GM19240 (cell line): ENCODE measurements around the gene DEDD.

Experiments
- DNase-seq: peaks from one replicate; pipeline ENCODE4 v3.0.0; 2011; ENCODE audit warnings: low spot score; ENCODE audit not compliant: insufficient read length

The DEDD gene

GRCh38 chr1:161073474-161074121, 58.9 kb downstream of the DEDD start:
- no peak for DNase-seq

GRCh38 chr1:161072751-161073449, 59.6 kb downstream of the DEDD start:
- no peak for DNase-seq

- DNase-seq = peak; percentile 65
Measured at GRCh38 chr1:161071886-161072371, 60.5 kb downstream of the DEDD start.
